Left ventricle myocardium inferior (tissue), 1 donor: ENCODE data around the gene NKPD1. TPM values are rescaled to one million over a fixed set of nuclear protein-coding genes. Genes with fewer than 3 reads are reported as not detected.
"Not testable (repeated sequence)": the region's sequence is repeated elsewhere in the genome, so short reads cannot be mapped to it uniquely, and the experiment has no call there.

Source experiments
- DNase-seq: peaks from one replicate; pipeline ENCODE4 v3.0.0-alpha.2; 2020
- H3K27ac ChIP-seq: fragments of 200-600 bp; replicated peaks from 2 replicates; pipeline ENCODE4 v1.8.0; 2021
- H3K27me3 ChIP-seq: fragments of 200-600 bp; 2 replicates; pipeline ENCODE4 v1.8.0; 2021; ENCODE audit warnings: low read depth
- H3K36me3 ChIP-seq: fragments of 200-600 bp; 2 replicates; pipeline ENCODE4 v1.8.0; 2021
- H3K4me1 ChIP-seq: fragments of 200-600 bp; 2 replicates; pipeline ENCODE4 v1.8.0; 2021
- H3K4me3 ChIP-seq: fragments of 200-600 bp; 2 replicates; pipeline ENCODE4 v1.8.0; 2021; ENCODE audit warnings: mild to moderate bottlenecking, moderate library complexity
- H3K9me3 ChIP-seq: fragments of 200-600 bp; replicated peaks from 2 replicates; pipeline ENCODE4 v1.8.0; 2021
- intact Hi-C: fragments of 100-400 bp; cut with micrococcal nuclease; formaldehyde crosslinking; loops from one replicate; pipeline ENCODE4 v1.11.0; 2022
- total RNA-seq: library from RNA; stranded (reverse); fragmentation: NEBNext Ultra II Directional; extraction: Animal tissue kit (Norgen Biotek cat#: 25700); gene quantifications from one replicate; pipeline ENCODE4 v1.2.1, GENCODE V29; 2021
- TF ChIP-seq, protein P1 (sequence below): fragments of 200-600 bp; IDR thresholded peaks from 2 replicates; pipeline ENCODE4 v1.8.0; 2021; ENCODE audit warnings: antibody characterized with exemption, mild to moderate bottlenecking, borderline replicate concordance
- donor health status: DM: no; HTN: yes; CAD: no; lungs with severe emphysema.

Gene NKPD1
- total RNA-seq, 1 donor from 2014 or later: 0.05 TPM

GRCh38 chr19:45122832-45123231 lies 38.0 kb downstream of the NKPD1 start:
- DNase-seq: no peak
- H3K9me3 ChIP-seq: no peaks in the 10 kb centered on the region
- H3K27ac ChIP-seq: no peak overlapping the region
- intact Hi-C loops: no loop called here
- H3K4me3 ChIP-seq: no peak overlapping the region
- H3K4me1 ChIP-seq: peaks cover 15% of the 10 kb centered on the region
- TF ChIP-seq, protein P1, sequence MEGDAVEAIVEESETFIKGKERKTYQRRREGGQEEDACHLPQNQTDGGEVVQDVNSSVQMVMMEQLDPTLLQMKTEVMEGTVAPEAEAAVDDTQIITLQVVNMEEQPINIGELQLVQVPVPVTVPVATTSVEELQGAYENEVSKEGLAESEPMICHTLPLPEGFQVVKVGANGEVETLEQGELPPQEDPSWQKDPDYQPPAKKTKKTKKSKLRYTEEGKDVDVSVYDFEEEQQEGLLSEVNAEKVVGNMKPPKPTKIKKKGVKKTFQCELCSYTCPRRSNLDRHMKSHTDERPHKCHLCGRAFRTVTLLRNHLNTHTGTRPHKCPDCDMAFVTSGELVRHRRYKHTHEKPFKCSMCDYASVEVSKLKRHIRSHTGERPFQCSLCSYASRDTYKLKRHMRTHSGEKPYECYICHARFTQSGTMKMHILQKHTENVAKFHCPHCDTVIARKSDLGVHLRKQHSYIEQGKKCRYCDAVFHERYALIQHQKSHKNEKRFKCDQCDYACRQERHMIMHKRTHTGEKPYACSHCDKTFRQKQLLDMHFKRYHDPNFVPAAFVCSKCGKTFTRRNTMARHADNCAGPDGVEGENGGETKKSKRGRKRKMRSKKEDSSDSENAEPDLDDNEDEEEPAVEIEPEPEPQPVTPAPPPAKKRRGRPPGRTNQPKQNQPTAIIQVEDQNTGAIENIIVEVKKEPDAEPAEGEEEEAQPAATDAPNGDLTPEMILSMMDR: no peak
- H3K36me3 ChIP-seq: peaks cover 9% of the 10 kb centered on the region
- no peaks in the 10 kb centered on the region for H3K27me3 ChIP-seq

DNA sequence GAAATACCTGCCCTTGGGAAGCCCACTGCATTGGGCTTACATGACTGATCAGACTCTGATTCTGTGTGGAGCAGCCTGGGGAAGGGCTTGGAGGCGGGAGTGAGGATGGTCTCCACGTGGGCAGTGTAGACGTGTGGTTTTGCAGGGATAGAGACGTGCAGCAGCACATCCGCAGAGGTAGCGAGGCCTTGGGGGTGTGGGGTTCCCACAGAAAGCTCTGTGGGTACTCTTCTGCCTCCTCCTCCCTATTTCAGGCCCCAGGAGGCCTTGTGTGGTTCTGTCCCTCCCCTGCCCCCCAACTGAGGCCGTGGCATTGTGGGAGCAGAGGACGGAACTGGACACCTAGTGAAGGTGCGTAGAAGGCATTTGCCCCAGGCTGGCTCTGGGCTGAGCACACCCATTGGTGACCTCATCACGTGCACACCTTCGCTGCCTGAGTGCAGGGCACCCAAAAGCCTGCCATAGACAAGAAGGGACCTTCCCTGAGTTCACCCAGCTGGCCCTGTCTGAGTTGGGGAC lies 38.9 kb downstream of the NKPD1 start:
- DNase-seq: no peak
- H3K9me3 ChIP-seq: no peaks in the 10 kb centered on the region
- intact Hi-C loops: no loop called here
- H3K4me3 ChIP-seq: no peak overlapping the region
- TF ChIP-seq, protein P1: no peak
- no peak overlapping the region for H3K27ac ChIP-seq
- peaks cover 24% of the 10 kb centered on the region for H3K4me1 ChIP-seq
- H3K36me3 ChIP-seq: peaks cover 3% of the 10 kb centered on the region
- no peaks in the 10 kb centered on the region for H3K27me3 ChIP-seq

GRCh38 chr19:45119582-45119981 lies 41.2 kb downstream of the NKPD1 start:
- Histone ChIP-seq H3K9me3 (no peaks in the 10 kb centered on the region), H3K36me3 (no peaks in the 10 kb centered on the region), H3K4me3 (no peak overlapping the region), H3K27ac (no peak overlapping the region), H3K27me3 (no peaks in the 10 kb centered on the region), H3K4me1 (peaks cover 20% of the 10 kb centered on the region)
- TF ChIP-seq, protein P1: no peak
- no peak for DNase-seq
- intact Hi-C loops: no loop called here

DNA sequence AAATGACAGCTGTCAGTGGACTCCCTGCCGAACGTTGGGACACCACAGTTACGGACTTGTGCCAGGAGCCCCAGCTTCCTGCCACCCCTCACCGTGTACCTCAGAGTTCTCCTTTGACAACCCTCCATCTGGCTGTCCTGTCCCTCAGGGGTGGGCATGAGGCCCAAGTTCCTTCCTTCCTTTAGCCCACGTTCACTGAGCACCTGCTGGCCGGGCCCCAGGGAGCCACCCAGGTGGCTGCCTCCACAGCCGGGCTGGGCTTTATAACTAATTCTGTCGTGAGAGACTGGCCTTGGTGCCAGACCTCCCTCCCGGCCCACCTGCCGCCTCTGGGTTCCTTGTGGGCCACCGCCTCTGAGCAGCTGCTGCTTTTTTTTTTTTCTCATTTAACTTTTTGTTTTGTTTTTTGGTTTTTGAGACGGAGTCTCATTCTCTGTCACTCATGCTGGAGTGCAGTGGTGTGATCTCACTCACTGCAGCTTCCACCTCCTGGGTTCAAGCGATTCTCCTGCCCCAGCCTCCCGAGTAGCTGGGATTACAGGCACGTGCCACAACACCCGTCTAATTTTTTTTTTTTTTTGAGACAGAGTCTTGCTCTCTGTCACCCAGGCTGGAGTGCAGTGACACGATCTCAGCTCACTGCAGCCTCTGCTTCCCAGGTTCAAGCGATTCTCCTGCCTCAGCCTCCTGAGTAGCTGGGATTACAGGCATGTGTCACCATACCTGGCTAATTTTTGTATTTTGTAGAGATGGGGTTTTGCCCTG lies 42.0 kb downstream of the NKPD1 start:
- not testable (repeated sequence) for H3K4me3 ChIP-seq

DNA sequence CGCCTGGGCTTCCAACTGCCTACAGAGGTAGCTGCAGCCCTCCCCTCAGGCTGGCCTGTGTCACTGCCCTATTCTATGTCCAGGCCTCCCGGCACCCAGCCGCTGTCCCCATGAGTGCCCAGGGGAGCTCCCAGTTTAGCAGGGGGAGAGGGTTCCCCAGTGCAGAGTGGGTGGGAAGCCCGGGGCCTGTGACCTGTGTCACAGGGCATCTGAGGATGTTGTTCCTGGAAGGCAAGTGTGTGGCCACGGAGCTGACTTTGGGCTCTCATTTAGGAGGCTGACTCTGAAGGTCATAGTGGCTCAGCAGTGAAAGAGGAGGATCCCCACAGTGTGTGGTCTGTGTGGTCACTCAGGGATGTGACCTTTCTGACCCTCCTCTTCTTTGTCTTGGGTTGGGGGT lies 42.7 kb downstream of the NKPD1 start:
- Histone ChIP-seq H3K4me3 (no peak overlapping the region), H3K9me3 (no peaks in the 10 kb centered on the region), H3K27me3 (no peaks in the 10 kb centered on the region), H3K27ac (no peak overlapping the region), H3K36me3 (no peaks in the 10 kb centered on the region), H3K4me1 (peaks cover 20% of the 10 kb centered on the region)
- TF ChIP-seq, protein P1: no peak
- no peak for DNase-seq
- intact Hi-C loops: no loop called here

More for the DNA sequence above, 42.0 kb downstream of the NKPD1 start:
- DNase-seq, H3K27ac ChIP-seq, intact Hi-C loops, H3K36me3 ChIP-seq, H3K9me3 ChIP-seq, H3K27me3 ChIP-seq: not testable (repeated sequence)
- peaks cover 20% of the 10 kb centered on the region for H3K4me1 ChIP-seq

- Histone ChIP-seq H3K9me3 (no peaks in the 10 kb centered on the region), H3K36me3 (no peaks in the 10 kb centered on the region), H3K27me3 (no peaks in the 10 kb centered on the region), H3K4me1 (peaks cover 20% of the 10 kb centered on the region), H3K27ac (no peak overlapping the region), H3K4me3 (no peak overlapping the region)
- TF ChIP-seq, protein P1: no peak
- no peak for DNase-seq
- intact Hi-C loops: no loop called here
Observed at GRCh38 chr19:45117671-45118070, 43.1 kb downstream of the NKPD1 start.
